LNCAP (cell line): Measurements from ENCODE around the gene LRP1B.

Experiments used
- CTCF ChIP-seq: fragments of 450-650 bp; IDR thresholded peaks from 2 replicates; pipeline ENCODE4 v1.5.1; 2017; ENCODE audit warnings: mild to moderate bottlenecking

Gene LRP1B

GRCh38 chr2:141589314-141589713 is 541.5 kb downstream of the LRP1B start:
- no peak for TF ChIP-seq CTCF

- TF ChIP-seq CTCF, result no peak
Measured at GRCh38 chr2:141586985-141587384, 543.8 kb downstream of the LRP1B start.

- TF ChIP-seq CTCF, result no peak
Measured at GRCh38 chr2:141582213-141582612, 548.6 kb downstream of the LRP1B start.

GRCh38 chr2:141579071-141579470 is 551.7 kb downstream of the LRP1B start:
- no peak for TF ChIP-seq CTCF

GRCh38 chr2:141570474-141571131 is 560.2 kb downstream of the LRP1B start:
- no peak for TF ChIP-seq CTCF

- TF ChIP-seq CTCF, result no peak
Measured at GRCh38 chr2:141569941-141570340, 560.9 kb downstream of the LRP1B start.

GRCh38 chr2:141565597-141565996 is 565.2 kb downstream of the LRP1B start:
- TF ChIP-seq CTCF, result no peak

GRCh38 chr2:141560723-141561122 is 570.1 kb downstream of the LRP1B start:
- TF ChIP-seq CTCF, result no peak
